Liver (tissue), 3 donors: ENCODE results near the gene RNU6-1.

ENCODE experiments used
- ATF3 ChIP-seq: IDR thresholded peaks from 2 replicates; pipeline ENCODE4 v1.6.1; 2016; ENCODE audit warnings: antibody characterized with exemption
- GABPA ChIP-seq, 2 donors: IDR thresholded peaks in 1 of 2; conservative IDR thresholded peaks in 1 of 2; 2 replicates each; pipeline ENCODE4 v1.6.1; 2016; ENCODE audit warnings: antibody characterized with exemption in 2 of 2, mild to moderate bottlenecking in 1 of 2, moderate library complexity in 1 of 2
- HNF4A ChIP-seq, 2 donors: conservative IDR thresholded peaks; 2 replicates each; pipeline ENCODE4 v1.6.1; 2016; ENCODE audit warnings: antibody characterized with exemption in 2 of 2, mild to moderate bottlenecking in 2 of 2
- HNF4G ChIP-seq: IDR thresholded peaks from 2 replicates; pipeline ENCODE4 v1.6.1; 2016; ENCODE audit warnings: antibody characterized with exemption
- JUND ChIP-seq, 2 donors: IDR thresholded peaks; 2 replicates each; pipeline ENCODE4 v1.6.1; 2016; ENCODE audit warnings: antibody characterized with exemption in 2 of 2
- NR2F2 ChIP-seq: IDR thresholded peaks from 2 replicates; pipeline ENCODE4 v1.6.1; 2016; ENCODE audit warnings: antibody characterized with exemption
- RXRA ChIP-seq, 2 donors: IDR thresholded peaks; 2 replicates each; pipeline ENCODE4 v1.6.1; 2017 to 2018; ENCODE audit warnings: antibody characterized with exemption in 2 of 2, mild to moderate bottlenecking in 1 of 2
- SP1 ChIP-seq: IDR thresholded peaks from 2 replicates; pipeline ENCODE4 v1.6.1; 2018; ENCODE audit warnings: antibody characterized with exemption, mild to moderate bottlenecking
- TAF1 ChIP-seq: conservative IDR thresholded peaks from 2 replicates; pipeline ENCODE4 v1.6.1; 2016; ENCODE audit warnings: antibody characterized with exemption, mild to moderate bottlenecking
- YY1 ChIP-seq: IDR thresholded peaks from 2 replicates; pipeline ENCODE4 v1.6.1; 2016; ENCODE audit warnings: antibody characterized with exemption, mild to moderate bottlenecking
- TF ChIP-seq, protein P1 (sequence below): fragments of 150-350 bp; IDR thresholded peaks from 2 replicates; pipeline ENCODE4 v1.5.1; 2017; ENCODE audit warnings: improper control_type of control experiment, low read depth, low read length; ENCODE audit not compliant: missing input control
- TF ChIP-seq, protein P2 (sequence below): IDR thresholded peaks from 2 replicates; pipeline ENCODE4 v1.6.1; 2016; ENCODE audit warnings: antibody characterized with exemption, mild to moderate bottlenecking
- donor health status: healthy.
- donor health status: healthy.

GRCh38 chr15:67813104-67813634, 26.7 kb downstream of the RNU6-1 start:
- TF ChIP-seq HNF4G: no peak
- TF ChIP-seq, protein P1, sequence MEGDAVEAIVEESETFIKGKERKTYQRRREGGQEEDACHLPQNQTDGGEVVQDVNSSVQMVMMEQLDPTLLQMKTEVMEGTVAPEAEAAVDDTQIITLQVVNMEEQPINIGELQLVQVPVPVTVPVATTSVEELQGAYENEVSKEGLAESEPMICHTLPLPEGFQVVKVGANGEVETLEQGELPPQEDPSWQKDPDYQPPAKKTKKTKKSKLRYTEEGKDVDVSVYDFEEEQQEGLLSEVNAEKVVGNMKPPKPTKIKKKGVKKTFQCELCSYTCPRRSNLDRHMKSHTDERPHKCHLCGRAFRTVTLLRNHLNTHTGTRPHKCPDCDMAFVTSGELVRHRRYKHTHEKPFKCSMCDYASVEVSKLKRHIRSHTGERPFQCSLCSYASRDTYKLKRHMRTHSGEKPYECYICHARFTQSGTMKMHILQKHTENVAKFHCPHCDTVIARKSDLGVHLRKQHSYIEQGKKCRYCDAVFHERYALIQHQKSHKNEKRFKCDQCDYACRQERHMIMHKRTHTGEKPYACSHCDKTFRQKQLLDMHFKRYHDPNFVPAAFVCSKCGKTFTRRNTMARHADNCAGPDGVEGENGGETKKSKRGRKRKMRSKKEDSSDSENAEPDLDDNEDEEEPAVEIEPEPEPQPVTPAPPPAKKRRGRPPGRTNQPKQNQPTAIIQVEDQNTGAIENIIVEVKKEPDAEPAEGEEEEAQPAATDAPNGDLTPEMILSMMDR: no peak
- TF ChIP-seq JUND (IDR thresholded peaks at IDR 0.05): no peak
- no peak for TF ChIP-seq GABPA (IDR thresholded peaks at IDR 0.05 in 1 of 2, conservative IDR thresholded peaks at IDR 0.05 in 1 of 2)
- TF ChIP-seq TAF1: no peak
- TF ChIP-seq ATF3: no peak
- TF ChIP-seq, protein P2, sequence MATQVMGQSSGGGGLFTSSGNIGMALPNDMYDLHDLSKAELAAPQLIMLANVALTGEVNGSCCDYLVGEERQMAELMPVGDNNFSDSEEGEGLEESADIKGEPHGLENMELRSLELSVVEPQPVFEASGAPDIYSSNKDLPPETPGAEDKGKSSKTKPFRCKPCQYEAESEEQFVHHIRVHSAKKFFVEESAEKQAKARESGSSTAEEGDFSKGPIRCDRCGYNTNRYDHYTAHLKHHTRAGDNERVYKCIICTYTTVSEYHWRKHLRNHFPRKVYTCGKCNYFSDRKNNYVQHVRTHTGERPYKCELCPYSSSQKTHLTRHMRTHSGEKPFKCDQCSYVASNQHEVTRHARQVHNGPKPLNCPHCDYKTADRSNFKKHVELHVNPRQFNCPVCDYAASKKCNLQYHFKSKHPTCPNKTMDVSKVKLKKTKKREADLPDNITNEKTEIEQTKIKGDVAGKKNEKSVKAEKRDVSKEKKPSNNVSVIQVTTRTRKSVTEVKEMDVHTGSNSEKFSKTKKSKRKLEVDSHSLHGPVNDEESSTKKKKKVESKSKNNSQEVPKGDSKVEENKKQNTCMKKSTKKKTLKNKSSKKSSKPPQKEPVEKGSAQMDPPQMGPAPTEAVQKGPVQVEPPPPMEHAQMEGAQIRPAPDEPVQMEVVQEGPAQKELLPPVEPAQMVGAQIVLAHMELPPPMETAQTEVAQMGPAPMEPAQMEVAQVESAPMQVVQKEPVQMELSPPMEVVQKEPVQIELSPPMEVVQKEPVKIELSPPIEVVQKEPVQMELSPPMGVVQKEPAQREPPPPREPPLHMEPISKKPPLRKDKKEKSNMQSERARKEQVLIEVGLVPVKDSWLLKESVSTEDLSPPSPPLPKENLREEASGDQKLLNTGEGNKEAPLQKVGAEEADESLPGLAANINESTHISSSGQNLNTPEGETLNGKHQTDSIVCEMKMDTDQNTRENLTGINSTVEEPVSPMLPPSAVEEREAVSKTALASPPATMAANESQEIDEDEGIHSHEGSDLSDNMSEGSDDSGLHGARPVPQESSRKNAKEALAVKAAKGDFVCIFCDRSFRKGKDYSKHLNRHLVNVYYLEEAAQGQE: no peak
- TF ChIP-seq YY1: no peak
- TF ChIP-seq SP1: no peak
- no peak for TF ChIP-seq RXRA (IDR thresholded peaks at IDR 0.05)
- TF ChIP-seq NR2F2: no peak
- TF ChIP-seq HNF4A (conservative IDR thresholded peaks at IDR 0.05): no peak
